ENCODE measurements around the gene NEK10.

NEK10 gene

DNA sequence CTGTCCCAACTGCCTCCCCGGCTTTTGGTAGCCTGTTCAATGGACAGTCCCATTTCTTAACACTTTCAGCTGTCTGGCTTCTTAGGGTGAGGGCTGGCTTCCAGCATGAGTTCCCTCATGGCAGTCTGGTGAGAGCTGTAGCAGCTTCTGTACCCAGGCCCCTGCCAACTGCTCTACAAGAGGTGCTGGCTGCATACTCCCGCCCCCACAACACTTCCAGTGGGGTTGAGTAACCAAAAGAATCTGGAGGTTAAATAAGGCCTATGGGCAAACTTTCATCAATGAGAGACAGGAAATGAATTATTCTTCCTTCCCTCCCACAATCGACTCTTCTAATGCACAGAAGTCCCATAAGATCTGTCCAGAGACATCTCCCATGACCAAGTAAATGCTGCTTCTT, 145.0 kb downstream of the NEK10 start:
- no peak for DNase-seq (ENCODE audit: extremely low read depth, low read depth)
- TF ChIP-seq CTCF (IDR thresholded peaks at IDR 0.05; ENCODE audit: low read depth, low read length): no peak

- no peak for DNase-seq (ENCODE audit: extremely low read depth, low read depth)
- TF ChIP-seq CTCF (IDR thresholded peaks at IDR 0.05; ENCODE audit: low read depth, low read length): no peak
Observed at GRCh38 chr3:27221264-27221932, 147.8 kb downstream of the NEK10 start.

DNA sequence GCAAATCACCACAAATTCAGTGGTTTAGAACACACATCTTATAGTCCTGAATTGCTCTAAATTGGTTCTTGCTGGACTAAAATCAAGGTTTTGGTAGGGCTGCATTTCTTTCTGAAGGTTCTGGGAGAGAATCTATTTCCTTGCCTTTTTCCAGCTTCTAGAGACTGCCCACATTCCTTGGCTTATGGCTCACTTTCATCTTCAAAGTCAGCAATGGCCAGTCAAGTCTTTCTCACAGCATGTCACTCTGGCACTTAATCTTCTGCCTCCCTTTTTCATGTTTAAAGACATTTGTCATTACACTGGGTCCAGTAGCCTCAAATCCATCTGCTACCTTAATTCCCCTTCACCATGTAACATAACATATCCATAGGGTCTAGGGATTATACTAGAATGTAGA, 149.0 kb downstream of the NEK10 start:
- no peak for TF ChIP-seq CTCF (IDR thresholded peaks at IDR 0.05; ENCODE audit: low read depth, low read length)
- DNase-seq (ENCODE audit: extremely low read depth, low read depth): no peak

- TF ChIP-seq CTCF (IDR thresholded peaks at IDR 0.05; ENCODE audit: low read depth, low read length): no peak
- no peak for DNase-seq (ENCODE audit: extremely low read depth, low read depth)
Observed at GRCh38 chr3:27219127-27219845, 149.9 kb downstream of the NEK10 start.

DNA sequence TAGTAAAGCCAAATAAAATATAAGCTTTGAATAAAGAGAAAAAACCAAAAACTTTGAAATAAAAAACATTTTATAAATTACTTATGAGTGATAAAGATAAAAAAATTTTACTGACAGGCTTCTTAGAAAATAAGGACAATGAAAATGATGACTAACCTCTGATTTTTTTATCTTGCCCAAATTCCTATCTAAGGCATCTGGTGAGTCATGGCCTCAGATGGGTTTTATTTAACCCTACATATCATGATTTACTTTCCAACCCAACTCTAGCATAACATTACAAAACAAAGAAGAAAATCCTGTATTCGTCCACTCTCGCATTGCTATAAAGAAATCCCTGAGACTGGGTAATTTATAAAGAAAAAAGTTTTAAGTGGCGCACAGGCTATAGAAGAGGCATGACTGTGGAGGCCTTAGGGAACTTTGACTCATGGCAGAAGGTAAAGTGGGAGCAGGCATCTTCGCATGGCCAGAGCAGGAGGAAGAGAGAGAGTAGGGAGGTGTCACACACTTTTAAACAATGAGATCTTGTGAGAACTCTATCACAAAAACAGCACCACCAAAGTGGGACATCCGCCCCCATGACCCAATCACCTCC, 152.1 kb downstream of the NEK10 start:
- no peak for TF ChIP-seq CTCF (IDR thresholded peaks at IDR 0.05; ENCODE audit: low read depth, low read length)
- DNase-seq (ENCODE audit: extremely low read depth, low read depth): peak; percentile 3

GRCh38 chr3:27216295-27216855, 152.8 kb downstream of the NEK10 start:
- no peak for TF ChIP-seq CTCF (IDR thresholded peaks at IDR 0.05; ENCODE audit: low read depth, low read length)
- DNase-seq (ENCODE audit: extremely low read depth, low read depth): no peak

- no peak for TF ChIP-seq CTCF (IDR thresholded peaks at IDR 0.05; ENCODE audit: low read depth, low read length)
- no peak for DNase-seq (ENCODE audit: extremely low read depth, low read depth)
Observed at GRCh38 chr3:27213450-27213849, 155.7 kb downstream of the NEK10 start.

Measured in AG09319 (cell line).